GM19463 (cell line): ENCODE results near the gene ABO.
"Not testable (repeated sequence)": the region's sequence is repeated elsewhere in the genome, so short reads cannot be mapped to it uniquely, and the experiment has no call there.

ENCODE experiments used
- ATAC-seq: cut with Tn5 transposase; IDR thresholded peaks from one replicate; pipeline ENCODE4 v1.9.1; 2021; ENCODE audit warnings: mild to moderate bottlenecking, moderate library complexity; ENCODE audit not compliant: unreplicated experiment

The ABO gene

GRCh38 chr9:133264235-133264764, 10.7 kb downstream of the ABO start:
- ATAC-seq = no peak

GRCh38 chr9:133263557-133263956, 11.4 kb downstream of the ABO start:
- ATAC-seq = no peak

GRCh38 chr9:133262226-133262625, 12.8 kb downstream of the ABO start:
- no peak for ATAC-seq

- no peak for ATAC-seq
These were observed 13.3 kb downstream of the ABO start for GRCh38 chr9:133261753-133262120.

- no peak for ATAC-seq
These were observed 13.8 kb downstream of the ABO start for GRCh38 chr9:133261103-133261752.

GRCh38 chr9:133260334-133261102, 14.5 kb downstream of the ABO start:
- no peak for ATAC-seq

- no peak for ATAC-seq
These were observed 16.7 kb downstream of the ABO start for GRCh38 chr9:133258061-133259015.

- ATAC-seq = no peak
These were observed 17.5 kb downstream of the ABO start for GRCh38 chr9:133257465-133257956.

GRCh38 chr9:133256686-133257091, 18.3 kb downstream of the ABO start:
- no peak for ATAC-seq

- no peak for ATAC-seq
These were observed 18.9 kb downstream of the ABO start for GRCh38 chr9:133256136-133256461.

- no peak for ATAC-seq
These were observed 19.4 kb downstream of the ABO start for GRCh38 chr9:133255371-133256135.

GRCh38 chr9:133254471-133254870, 20.5 kb downstream of the ABO start:
- no peak for ATAC-seq

GRCh38 chr9:133253268-133253667, 21.7 kb downstream of the ABO start:
- ATAC-seq = no peak

GRCh38 chr9:133252301-133253020, 22.5 kb downstream of the ABO start:
- no peak for ATAC-seq

GRCh38 chr9:133251773-133252172, 23.2 kb downstream of the ABO start:
- ATAC-seq = no peak

- ATAC-seq = not testable (repeated sequence)
These were observed 23.8 kb downstream of the ABO start for GRCh38 chr9:133251221-133251620.

- ATAC-seq = no peak
These were observed 24.2 kb downstream of the ABO start for GRCh38 chr9:133250741-133251170.

GRCh38 chr9:133249337-133249736, 25.7 kb downstream of the ABO start:
- ATAC-seq = no peak

- no peak for ATAC-seq
These were observed 26.2 kb downstream of the ABO start for GRCh38 chr9:133248726-133249295.
